Stimulated activated CD4-positive, alpha-beta T cell treated with anti-CD3 and anti-CD28 coated beads, Interleukin-15, amount 100 ng/mL, for 1 hour (primary cell): Measurements from ENCODE around the gene LHX5.

Experiments used
- DNase-seq, 2 donors: peaks; one replicate each; pipeline ENCODE4 v3.0.0-alpha.2; 2020; ENCODE audit warnings: low read depth in 1 of 2, low spot score in 1 of 2

The LHX5 gene

DNA sequence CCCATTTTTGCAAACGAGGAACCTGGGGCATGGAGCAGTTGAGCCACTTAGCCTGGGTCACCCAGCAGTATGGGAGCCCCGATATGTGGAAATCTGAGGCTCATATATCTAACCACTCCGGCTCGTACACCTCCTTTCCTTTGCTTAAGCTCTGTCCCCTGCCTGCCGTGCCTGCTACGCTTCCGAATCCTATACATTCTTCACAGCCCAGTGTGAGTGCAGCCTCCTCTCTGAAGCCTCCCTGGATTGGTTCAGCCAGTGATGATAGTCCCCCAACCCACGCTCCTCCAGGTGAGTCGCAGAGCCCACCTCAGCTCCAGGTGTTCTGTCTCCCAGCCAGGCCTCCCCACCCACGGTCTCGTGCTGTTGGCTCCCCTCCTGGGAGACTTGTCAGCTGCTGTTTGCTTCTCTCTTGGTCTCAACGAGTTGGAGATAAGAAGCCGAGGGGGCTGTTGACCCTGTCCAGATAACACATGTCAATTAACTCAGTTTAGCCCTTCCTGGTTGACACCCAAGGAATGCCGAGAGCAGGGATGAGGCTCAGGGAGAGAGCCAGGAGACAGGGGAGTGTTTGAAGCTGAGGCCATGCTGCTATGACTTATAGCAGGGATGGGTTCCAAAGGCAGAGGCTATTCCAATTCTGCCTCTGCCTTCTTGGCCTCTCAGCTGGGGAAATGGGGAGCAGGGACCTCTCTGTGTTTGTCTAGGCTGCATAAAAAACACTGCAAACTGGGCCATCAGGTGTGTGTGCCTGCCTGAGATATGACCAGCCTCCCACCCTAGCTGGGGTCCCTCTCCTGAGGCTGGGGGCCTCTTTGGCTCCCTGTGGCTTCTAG, 30.5 kb downstream of the LHX5 start:
- no peak for DNase-seq

DNA sequence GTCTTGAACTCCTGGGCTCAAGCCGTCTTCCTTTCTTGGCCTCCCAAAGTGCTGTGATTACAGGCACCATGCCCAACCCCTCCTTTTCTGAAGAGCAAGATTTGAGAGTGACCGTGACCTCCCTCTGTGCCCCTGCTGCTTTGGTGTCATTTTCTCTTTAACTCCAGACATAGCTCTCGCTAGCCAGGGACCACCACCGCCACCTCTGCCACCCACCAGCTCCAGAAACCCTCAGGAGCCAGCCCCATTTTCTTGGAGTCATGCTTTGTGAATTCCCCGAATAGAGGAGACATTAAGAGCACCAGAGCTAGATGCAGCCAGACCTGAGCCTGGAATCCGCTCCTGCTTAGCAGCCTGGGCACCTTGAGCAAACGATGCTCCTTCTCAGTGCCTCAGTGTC, 31.3 kb downstream of the LHX5 start:
- no peak for DNase-seq

DNA sequence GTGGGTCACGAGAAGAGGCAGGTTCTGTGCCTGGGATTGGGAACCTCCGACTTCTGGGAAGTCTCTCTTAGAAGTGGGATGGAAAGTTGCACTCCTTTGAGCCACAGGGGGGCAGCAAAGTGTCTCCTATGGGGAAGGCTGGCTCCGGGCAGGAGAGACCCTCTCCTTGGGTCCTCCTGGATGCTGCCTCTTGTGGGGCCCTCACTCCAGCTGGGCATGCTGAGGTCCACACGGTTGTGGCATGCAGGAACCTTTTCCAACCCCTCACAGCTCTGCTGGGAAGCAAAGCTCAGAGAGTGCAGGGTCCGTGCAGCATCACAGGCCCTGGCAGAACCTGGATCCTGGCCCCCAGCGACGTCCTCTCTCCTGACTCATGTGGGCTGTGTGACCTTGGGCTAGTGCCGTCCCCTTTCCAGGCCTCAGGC, 32.1 kb downstream of the LHX5 start:
- DNase-seq: no peak

DNA sequence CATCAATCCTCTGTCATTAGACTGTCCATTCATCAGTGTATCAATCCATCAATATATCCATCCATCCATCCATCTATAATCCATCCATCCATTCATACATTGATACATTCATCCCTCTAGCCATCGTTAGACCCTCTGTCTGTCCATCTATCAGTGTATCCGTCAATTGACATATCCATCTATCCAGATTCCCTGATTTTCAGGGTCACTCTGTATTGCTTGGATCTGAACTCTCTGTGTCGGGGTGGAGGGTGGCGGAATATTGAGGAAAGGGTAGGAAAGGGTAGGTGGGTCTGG, 32.4 kb downstream of the LHX5 start:
- no peak for DNase-seq

DNA sequence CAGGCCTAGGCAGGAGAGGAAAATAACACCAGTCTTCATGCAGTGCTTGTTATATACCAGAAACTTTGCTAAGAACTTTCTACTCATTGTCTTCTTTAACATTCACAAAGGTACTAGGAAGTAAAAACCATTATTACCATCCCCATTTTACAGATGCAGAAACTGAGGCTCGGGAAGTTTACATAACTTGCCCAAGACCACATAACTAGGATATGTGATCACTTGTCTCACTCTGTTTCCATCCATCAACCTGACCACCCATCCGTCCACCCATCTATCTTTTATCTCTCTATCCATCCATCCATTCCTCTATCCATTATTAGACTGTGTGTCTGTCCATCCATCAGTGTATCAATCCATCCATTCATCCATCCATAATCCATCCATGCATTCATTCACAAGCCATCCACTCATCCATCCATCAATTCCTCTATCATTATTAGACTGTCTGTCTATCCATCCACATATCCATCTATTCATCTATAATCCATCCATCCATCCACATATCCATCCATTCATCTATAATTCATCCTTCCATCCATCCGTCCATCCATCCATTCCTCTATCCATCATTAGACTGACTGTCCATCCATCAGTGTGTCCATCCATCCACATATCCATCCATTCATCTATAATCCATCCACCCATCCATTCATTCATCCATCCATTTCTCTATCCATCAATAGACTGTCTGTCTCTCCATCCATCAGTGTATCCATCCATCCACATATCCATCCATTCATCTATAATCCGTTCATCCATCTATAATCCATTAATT, 33.0 kb downstream of the LHX5 start:
- no peak for DNase-seq

DNA sequence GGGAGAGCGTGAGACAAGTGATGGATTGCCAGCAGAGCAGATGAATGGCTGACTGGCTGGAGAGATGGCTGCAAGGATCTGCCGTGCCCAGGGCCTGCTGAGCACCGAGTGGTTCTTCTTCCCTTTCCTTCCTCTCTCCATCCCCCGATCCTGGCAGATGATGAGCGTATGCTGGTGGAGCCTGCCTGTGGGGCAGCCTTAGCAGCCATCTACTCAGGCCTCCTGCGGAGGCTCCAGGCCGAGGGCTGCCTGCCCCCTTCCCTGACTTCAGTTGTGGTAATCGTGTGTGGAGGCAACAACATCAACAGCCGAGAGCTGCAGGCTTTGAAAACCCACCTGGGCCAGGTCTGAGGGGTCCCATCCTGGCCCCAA, 34.0 kb downstream of the LHX5 start:
- DNase-seq: no peak

DNA sequence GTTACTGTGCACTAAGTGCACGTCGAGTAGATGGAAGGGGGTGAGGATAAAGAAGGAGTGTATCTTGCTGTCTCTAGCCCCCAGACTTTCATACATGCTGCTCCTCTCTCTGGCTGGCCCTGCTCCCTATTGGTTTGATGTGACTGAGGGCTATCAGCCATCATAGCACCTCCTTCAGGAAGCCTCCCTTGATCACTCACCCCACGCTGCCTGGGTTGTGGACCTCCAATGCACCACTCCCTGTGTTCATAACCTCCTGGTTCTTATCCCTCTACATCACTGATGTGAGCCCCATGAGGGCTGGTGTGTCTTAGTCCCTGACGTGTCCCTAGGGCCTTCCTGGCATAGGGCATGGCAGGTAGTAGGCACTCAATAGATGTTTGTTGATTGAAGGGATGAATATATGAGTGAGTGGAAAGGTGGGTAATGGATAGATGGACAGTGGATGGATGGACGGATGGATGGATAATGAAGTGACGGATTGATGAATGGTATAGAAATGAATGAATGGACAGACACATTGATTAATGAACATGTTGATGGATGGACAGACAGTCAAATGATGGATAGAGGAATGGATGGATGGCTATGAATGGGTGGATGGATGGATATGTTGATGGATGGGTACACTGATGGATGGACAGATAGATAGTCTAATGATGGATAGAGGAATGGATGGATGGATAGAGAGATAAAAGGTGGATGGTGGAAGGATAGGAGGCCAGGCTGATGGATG, 34.5 kb downstream of the LHX5 start:
- no peak for DNase-seq

DNA sequence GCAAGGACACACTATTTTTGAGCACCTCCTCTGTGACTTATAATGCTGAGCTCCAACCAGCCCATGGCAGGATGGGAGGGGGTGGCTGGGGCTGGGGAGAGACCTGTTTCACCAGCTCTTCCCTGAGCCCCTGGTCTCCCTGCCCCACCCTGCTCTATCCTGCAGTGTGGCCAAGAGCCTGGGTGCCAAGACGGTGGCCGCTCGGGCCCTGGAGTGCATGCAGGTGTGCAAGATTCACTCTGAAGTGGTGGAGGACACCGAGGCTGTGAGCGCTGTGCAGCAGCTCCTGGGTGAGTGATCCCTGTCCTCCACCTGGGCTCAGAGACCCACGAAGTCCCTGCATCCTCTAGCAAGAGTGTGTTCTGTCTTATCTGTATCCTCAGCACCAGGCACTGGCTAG, 35.1 kb downstream of the LHX5 start:
- DNase-seq: no peak

DNA sequence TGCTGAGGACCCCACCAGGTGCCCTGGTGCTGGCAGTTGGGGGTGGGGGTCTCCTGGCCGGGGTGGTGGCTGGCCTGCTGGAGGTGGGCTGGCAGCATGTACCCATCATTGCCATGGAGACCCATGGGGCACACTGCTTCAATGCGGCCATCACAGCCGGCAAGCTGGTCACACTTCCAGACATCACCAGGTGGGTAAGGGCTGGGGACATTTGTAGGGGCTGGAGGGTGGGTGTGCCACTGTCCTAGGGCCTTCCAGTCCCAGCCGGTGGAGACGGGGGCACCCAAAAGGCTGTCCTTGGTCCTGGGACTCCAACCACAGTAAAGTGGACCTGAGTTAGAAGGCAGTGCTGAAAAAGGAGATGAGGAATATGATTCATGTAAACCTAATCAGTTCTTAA, 36.3 kb downstream of the LHX5 start:
- no peak for DNase-seq

DNA sequence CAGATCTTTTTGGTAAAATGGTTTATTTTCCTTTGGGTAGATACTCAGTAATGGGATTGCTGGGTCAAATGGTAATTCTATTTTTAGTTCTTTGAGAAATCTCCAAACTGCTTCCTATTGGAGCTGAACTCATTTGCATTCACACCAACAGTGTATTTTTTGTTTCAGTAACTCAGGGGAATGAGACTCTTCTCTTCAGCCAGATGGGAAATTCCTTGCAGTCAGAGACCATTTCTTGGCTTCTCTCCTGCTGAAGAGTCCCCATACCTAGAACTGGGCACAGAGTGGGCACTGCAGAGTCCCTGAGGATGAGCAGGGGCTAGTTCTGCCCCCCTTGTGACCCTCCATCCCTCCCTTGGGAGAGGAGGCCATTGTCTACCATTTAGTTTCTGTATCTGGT, 38.7 kb downstream of the LHX5 start:
- DNase-seq: no peak

DNA sequence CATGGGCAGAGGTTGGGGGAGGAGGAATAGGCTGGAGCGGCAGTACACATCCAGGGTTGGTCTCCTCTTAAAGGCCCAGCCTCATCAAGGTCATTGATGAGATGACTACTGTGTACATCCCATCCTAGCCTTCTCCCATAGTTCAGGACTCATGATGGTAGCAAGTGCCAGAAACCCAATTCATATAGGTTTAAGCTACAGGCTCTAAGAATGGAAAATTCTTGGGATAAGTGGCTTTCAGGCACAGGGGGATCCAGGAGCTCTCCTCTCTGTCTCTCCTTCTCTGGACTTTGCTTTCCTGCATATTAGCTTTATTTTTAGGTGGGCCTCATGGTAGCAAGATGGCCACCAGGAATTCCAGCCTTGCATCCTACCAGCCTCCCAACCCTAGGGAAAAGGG, 43.2 kb downstream of the LHX5 start:
- no peak for DNase-seq

DNA sequence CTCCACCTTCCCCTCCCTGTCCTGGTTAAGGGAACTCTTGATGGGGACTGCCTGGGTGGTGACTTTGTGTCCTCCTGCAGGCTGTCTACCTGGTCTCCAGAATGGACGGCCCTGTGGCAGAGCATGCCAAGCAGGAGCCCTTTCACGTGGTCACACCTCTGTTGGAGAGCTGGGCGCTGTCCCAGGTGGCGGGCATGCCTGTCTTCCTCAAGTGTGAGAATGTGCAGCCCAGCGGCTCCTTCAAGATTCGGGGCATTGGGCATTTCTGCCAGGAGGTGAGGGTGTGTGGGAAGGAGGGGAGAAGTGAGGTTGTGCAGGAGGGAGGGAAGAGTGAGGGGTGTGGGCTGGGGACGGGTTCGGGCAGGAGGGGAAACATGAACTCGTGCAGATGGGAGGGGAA, 43.8 kb downstream of the LHX5 start:
- no peak for DNase-seq

DNA sequence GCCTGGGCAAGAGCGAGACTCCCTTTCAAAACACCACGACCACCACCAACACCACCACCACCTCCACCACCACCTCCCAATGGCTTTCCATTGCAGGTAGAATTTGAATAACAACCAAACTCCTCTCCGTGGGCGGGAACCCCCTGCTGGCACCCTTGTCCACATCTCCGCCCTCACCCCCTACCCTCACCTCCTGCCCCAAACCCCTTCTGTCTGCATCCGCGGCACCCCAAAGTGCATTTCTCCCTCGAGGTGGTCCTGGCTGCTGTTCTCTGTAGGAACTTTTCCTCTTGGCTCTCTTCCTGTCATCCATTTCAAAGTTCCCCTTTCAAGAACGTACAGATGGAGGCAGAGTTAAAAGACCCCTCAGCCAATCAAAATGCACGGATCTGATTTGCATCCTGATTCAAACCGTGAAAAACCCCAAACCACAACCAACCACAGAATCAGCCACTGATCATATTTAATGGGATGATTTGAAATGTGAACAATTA, 45.7 kb downstream of the LHX5 start:
- DNase-seq: no peak

DNA sequence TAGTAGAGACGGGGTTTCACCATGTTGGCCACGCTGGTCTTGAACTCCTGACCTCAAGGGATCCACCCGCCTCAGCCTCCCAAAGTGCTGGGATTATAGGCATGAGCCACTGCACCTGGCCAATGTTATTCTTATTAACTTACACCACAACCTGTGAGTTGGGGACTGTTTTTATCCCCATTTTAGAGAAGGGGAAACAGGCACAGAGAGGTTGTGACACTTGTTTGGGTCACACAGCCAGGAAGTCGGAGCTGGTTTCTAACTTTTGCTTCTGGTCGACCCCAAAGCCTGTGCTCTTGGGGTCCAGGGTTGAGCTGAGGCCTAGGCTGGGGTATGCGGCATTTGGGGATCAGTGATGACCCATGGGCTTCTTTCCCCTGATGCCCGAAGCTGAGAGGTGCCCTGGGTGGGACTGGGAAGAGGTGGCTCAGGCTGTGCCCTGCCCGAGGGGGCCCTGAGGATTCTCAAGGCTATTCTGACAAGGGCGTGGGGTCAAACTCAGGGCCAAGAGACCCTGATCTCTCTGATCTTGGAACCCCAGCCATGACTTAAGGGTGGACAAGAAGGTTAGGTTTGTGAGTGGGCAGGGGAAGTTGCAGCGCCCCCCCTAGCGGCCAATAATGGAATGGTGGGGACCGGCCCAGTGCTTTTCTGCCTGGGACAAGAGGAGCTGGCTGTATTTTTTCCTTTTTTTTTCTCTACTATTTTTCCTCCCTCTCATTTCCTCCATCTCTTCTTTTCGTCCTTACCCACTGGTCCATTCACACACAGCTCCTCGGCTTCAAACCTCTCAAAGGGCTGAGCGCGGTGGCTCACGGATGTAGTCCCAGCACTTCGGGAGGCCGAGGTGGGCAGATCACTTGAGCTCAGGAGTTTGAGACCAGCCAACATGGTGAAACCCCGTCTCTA, 46.5 kb downstream of the LHX5 start:
- peak in 1 of 2 donors; percentile 38 for DNase-seq

DNA sequence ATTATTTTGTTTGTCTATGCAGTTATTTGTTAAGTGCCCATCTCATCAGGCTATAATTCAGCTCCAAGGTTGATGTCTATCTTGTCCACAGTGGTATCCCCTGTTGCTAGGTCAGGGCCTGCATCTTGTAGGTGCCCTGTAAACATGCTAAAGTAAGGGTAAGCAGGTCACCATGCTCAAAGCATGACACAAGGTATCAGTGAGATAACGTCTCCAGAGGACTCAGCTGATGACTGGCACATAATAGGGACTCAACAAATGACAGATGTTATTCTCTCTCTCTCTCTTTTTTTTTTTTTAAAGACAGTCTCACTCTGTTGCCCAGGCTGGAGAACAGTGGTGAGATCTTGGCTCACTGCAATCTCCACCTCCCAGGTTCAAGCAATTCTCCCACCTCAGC, 47.2 kb downstream of the LHX5 start:
- no peak for DNase-seq

DNA sequence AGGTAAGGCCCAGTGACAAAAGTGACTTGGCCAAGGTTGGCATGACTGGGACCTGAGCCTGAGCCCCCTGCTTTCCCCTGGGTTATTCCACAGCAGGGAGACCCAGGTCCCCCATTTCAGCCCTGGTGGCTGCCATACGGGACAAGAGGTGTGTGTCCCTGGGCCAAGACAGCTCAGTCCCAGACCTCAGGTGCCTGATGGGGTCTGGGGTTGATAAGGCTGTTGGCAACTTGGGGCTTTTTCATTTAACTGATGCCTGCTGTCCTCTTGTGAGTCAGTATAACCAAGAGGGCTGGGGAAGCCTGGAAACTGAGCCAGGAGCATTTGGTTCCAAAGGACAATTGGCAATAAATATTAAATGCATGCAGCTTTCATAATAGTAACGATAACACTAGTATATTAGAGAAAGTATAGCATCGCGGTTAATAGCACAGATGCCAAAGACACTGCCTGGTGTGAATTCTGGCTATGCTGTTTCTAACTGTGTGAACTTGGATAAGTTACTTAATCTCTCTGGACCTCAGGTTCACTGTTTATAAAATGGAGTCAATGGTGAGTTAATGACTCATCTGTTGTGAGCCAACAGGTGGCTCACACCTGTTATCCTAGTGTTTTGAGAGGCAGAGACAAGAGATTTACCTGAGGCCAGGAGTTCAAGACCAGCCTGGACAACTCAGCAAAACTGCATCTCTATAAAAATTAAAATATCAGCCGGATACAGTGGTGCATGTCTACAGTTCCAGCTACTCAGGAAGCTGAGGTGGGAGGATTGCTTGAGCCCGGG, 48.6 kb downstream of the LHX5 start:
- DNase-seq: no peak

DNA sequence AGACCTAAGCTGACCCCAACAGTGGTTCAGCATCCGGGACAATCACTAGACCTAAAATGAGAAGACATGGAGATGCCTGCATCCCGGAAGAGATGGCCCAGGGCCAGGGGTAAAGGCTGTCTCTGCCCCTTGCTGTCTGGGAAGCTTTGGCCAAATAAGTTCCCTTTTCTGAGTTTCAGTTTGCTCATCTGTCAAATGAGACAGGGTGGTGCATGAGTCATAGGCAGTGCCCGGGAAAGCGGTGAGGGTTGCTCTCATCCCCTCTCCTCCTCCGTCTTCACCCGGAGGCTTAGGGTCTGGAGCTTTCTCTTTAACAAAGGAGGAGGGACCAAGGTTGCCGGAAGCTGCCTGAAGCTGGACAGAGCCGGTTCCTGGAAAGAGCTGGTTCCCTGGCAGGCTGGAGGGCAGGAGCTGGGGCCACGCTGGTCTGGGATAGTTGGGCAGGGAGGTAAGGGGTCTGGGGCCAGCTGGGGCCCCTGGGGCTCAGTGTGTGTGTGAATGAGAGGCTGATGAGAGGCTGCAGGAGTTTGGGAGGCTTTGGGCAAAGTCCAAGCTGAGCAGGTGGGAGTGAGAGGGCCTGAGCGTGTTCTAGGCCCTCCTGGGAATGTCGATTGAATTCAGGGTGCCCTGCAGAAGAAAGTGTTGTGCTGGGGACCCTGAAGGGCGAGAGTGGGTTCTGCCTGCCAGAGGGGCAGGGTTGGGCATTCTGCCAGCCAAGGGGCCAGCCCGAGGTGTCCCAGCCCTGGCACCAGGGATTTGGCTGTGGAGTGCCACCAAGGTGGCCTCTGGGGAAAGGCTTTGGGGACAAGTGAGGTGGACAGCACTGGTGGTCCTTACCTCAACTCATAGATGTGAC, 49.4 kb downstream of the LHX5 start, which contains the start of gene SDSL:
Gene SDSL (plus strand): TSS at position 351 of the 856 bp plus-strand sequence. CDS start 5,603 bp downstream, outside the sequence.
- DNase-seq: no peak

DNA sequence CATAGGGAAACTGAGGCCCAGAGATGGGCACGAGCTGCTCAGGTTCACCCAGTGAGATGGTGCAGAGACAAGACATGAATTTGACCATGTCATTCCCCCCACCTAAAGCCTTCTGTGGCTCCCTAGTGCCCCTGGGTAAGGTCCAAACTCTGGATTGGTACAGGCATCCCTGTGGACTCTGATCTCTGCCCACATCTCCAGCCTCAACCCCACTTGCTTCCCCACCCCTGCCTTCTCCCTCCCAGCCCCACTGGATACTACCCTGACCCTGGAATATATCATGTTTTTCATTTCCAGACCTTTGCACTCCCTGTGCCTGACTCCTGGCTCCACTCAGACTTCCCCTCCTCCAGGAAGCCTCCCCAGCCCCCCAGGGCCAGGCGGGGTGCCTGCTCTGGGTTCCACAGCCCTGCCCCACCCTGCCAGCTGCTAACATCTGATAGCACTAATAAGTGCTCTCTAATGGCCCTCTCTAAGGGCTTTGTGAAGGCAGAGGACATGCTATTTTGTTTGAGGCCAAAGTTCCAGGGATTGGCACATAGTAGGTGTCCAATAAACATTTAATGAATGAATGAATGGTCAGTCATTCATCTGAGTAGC, 50.6 kb downstream of the LHX5 start:
- no peak for DNase-seq
